HG02571 (cell line): ENCODE results near the gene AHCYL1.

ENCODE experiments used
- ATAC-seq: cut with Tn5 transposase; IDR thresholded peaks from one replicate; pipeline ENCODE4 v1.9.1; 2021; ENCODE audit warnings: mild to moderate bottlenecking, moderate library complexity; ENCODE audit not compliant: unreplicated experiment

AHCYL1 gene

DNA sequence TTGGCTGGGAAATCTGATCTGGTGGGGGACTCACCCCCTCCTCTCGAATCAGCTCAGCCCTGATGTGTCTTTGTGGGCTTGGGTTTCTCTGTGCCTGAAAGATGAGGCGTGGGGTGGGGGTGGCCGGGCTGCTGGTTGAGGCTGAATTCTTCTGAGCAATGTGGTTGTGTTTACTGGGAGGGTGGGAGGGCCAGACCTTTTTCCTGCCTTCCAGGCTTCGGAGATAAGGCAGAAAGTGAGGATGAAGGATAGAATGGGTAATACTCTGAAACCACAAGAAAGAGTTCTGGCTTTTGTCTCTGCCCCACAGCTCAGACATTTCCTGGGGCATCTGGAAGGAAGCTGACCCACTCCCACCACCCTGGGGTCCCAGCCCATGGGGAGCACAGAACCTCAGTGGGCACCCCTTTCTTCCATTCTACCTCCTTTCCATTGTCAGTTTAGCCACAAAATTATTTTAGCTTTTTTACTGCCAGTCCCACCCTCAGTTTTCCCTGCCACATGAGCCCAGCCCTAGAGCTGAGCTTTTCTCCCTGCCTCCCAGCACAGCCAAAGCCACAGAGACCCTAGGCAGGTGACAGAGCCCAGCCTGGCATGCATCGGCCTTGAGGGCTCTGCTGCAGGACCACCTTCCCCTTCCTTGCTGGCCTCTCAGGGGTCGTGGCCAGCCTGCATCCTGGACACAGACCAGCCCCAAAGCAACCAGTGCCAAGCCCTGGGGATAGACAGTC, 74.7 kb downstream of the AHCYL1 start:
- ATAC-seq, result no peak

DNA sequence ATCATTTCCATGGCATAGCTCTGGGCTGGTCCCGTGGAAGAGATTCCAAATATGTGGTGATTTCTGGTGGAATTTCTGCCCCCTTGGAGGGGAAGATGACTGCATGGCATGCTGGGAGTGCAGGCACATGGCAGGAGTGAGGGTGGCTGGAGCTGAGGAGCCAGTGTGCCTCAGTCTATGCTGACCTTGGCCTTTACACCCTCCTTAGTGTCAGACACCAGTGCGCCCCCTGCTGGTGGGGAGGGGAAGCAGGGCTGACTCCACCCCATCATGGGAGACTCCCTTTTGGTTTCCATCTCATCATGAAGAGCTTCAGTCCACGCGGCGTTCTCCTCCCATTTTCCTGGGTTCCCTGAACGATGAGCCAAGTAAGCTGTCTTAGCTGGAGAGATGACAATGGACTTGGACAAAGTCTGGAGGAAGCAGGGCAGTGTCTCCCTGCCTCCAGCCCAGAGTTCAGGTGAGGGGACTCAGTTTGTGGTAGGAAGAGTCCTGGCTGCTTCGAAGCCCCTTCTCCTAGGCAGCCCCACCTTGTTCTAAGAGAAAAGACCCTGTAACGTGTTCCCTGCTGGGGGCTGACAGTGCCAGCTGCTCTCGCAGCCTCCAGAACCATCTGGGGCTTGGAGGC, 75.6 kb downstream of the AHCYL1 start:
- no peak for ATAC-seq

DNA sequence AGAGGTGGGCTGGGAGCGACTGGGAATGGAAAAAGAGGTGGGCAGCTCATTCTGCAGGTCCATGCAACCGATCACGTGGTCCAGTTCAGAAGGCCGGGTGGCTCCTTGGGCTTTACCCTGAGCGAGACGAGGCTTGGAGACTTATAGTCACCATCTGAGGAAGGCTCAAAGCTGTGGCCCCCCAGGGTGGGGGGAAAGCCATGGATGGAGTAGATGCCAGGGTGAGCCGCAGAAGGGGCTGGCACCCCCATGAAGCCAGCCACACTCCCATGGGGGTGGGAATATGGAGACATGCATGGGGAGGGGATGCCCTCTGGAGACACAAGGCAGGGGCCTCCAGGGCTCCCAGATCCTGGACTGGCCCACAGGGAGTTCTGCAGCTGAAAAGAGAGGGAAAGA, 76.1 kb downstream of the AHCYL1 start:
- ATAC-seq, result no peak

DNA sequence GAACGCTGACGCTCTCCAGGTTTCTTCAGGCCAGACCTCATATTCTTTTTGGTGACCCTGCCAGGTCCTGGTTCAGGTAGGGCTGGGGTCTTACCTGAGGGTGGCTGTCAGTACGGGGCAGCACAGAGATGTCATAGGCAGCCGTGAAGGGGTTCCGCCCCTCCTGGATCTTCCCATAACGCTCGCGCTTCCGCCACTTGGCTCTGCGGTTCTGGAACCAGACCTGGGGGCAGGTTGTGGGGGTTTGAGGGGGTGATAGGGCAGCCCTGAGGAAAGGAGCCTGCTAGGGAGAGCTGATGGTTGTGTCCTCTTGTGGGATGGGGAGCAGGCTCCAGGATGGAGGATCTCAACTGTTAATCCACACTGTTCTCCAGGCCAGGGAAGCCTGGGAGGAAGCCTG, 76.8 kb downstream of the AHCYL1 start:
- no peak for ATAC-seq

DNA sequence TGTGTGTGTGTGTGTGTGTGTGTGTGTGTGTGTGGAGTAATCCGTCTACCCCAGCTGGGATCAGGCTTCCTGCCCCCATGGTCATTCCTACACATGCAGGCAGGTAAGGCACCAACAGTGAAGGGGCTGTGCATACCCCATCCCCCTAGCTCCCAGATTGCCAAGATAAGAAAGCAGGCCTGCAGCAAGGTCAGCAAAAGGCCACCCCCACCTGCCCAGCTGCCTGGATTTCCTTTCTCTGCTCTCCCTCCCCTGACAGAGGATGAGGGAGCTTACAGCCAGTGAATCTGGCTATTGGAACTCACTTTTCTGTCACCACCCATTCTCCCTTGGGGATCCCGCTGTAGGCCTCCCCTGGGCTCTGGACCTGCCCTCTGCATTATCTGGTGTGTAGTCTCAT, 78.0 kb downstream of the AHCYL1 start:
- ATAC-seq, result no peak

DNA sequence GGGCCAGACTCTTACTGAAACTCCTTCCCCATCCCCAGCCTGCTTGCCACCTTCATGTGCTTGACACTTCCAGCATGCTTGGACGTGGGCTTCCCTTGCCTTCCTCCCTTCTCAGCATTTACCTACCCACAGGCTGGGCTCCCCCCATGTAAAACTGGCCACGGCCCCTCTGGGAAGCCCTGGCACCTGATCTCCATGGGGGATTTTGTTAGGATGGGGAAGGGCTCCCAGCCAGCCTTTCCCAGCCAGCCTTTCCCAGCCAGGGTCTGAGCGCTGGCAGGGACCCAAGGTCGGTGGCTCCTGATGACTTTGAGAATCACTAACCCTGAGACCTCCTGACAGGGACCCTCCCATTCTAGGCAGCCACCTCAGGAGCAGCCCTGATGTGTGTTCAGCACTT, 79.2 kb downstream of the AHCYL1 start:
- no peak for ATAC-seq

DNA sequence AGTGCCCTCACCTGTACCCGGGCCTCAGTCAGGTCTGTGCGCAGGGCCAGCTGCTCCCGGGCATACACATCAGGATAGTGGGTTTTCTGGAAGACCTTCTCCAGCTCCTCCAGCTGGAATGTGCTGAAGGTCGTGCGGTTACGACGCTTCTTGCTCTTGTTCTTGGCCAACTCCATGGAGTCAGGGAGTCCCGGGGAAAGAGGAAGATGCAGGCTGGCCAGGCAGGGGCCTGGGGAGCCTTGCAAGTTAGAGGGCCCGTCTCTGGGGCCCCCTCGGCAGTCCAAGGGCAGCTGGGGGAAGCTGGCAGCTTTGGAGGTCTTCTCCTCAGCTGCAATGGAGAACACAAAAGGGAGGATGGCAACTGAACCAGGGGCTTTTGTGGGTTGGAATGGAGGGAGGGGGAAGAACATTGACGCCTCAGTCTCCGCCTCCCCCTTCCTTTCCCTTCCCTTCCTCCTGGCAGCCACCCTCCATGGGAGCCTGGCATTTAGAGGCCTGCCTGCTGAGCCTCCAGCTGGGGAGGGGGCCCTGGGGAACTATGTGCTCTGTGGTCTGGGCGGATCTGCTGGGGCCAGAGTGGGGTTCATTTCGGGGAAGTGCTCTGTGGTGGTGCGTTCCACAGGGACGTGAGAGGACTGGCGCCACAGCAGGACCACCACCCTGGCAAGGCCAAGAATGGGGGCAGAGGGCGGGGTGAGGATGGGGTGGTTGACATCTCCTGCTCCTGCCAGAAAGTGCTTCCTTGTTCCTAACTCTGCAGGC, 80.2 kb downstream of the AHCYL1 start:
- no peak for ATAC-seq

DNA sequence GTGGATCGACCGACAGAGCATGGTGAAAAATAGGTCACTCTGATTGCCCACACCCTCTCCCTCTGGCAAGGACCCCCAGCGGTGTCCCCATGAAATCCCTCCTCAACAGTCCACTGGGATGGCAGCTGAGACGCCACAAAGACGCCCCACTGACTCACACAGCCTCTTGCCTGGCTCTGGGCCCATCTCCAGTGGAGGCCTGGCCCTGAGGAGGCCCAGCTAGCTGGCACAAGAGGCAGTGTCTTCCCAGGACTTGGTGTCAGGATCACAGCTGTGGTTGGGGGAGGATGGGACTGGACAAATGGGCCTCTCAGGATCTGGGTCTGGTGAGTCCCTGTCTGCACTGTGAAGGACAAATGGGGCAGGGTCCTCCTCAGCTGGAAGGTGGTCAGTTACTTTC, 81.3 kb downstream of the AHCYL1 start:
- ATAC-seq, result no peak

DNA sequence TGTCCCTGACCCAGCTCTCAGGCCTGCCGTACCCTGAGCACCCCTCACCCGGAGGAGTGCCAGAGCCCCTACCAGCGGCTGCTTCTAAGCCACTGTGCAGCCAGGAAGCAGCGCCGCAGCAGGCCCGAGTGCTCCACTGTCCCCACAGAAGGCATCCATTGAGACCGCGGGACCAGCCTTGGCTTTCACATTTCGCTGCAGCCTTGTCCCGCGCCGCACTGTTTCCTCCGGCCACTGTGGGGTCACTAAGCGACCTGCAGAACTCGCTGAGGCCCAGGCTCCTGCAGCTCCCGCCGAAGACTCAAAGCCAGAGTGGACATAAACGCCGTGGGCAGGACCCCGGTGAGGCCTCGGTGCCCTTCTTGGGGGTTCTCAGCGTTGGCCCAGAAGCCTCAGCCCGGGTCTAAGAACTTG, 82.9 kb downstream of the AHCYL1 start:
- ATAC-seq, result no peak

DNA sequence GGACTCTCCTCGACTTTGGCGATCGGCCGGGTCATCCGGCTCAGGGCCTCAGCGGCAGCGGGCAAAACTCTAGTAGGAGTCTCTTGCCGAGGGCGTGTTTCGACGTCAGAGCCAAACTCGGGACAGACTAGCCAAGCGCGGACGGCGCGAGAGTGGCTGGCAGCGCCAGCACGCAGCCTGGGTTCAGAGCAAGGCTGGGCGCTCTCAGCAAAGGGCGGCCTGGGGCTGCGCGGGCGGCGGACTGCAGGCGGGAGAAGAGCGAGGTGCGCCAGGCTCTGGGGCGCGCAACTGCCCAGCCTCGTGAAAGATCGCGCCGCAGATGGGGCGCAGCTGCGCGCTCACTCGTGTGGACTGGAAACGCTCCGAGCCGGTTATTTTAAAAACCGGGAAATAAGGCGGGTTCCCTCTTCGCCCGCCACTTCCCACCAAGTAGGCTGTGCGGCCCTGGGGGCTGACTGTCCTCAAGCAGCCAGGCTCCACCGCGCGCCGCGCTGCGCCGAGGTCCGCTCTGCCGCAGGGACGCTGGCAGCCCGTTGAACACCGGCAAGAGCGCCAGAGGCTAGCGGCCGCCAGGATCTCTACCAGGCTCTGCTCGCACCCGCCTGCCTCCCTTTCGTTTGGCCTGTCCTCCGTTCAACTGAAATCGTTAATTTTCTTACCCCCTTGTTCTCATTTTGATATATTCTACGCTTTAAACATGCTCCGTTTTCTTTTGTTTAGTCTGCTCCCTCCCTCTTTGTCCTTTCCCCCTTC, 83.5 kb downstream of the AHCYL1 start:
- no peak for ATAC-seq

DNA sequence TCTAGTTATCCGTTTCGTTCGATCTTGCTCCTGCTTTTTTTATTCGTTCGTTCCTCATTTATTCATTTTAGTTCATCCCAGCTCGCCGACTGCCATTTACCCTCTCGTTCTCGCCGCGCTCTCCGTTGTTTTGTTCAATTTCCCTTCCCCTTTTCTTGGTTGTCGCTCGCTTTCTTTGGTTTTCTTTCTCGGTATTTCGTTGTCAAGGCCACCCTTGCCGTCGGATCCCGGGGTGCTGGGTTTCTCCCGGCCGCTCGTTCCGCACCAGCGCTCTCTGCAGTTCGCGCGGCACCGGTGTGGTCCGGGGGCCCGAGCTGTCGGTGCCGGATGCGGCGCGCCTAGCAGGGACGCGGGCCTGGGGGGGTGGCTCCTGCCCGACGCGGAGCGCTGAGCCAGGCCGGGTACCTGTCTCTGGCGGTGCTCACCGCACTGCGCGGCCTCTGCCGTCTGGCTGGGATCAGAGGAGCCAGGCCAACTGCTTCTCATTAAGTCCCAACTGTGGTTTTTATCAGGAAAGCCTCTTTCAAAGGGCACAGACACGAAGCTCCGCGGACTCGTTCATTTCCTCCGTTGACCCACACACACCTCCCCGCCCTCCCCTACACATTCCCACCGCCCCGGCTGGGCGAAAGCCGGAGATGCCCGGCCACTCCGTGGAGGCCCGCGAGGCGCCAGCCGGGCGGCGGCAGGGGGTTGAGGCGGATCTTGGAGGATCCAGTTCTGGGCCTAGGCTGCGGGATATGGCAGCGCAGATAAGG, 84.3 kb downstream of the AHCYL1 start:
- ATAC-seq, result no peak

DNA sequence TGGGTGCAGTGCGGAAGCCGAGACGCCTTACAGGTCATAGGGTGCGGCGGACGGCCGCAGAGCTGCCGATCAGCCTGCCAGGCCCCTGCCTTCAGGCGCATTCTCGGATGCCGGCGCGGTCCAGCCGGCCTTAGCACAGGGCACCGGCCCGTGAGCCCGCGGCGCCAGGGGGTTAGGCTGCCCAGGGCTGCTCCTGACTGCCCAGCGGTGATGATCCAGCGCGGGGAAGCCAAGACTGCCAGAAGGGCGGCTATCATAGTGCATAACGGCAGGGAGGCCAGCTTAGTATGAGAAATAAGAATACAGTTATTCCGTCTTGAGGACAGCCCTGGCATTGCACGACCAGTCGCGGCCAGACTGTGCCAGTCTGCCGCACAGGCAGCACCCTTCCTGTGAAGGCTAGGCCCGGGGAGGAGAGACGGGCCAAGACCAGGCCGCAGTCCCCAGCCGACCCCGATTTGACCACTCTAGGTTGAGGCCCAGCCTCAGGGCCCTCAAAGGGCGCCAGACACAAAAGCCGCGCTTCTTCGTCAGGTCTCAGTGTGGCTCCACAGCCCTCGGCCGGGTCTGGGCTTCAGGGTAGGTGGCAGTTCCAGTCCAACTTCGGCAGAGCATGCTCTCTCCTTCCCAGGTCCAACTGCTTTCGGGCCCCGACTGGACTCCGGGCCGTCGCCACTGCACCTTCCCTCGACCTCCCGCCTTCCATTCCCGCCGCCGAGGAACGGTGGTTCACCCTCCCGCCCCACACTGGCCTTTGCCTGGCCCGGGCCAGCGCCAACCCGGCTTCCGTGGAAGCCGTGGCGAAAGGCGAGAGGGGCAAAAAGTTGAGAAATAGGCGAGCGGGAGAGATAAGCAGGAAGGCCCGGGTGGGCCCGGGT, 85.1 kb downstream of the AHCYL1 start:
- ATAC-seq, result no peak

DNA sequence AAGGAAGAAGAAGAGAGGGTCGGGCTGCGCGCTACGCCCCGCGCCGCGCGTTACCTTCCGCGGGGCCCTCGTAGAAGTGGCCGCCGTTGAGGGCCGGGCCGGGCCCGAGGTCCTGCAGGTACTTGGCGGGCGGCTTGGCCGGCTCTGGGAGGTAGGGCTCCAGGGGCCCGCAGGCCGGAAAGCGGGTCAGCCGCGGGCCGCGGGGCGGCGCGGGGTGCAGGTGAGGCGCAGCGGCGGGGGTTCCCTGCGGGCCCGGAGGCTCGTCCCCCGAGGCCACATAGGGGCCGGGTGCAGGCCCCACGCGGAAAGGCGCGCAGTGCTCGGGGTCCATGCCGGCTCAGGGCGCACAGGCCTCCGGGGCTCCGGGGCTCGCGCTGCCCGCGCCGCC, 85.7 kb downstream of the AHCYL1 start:
- no peak for ATAC-seq

DNA sequence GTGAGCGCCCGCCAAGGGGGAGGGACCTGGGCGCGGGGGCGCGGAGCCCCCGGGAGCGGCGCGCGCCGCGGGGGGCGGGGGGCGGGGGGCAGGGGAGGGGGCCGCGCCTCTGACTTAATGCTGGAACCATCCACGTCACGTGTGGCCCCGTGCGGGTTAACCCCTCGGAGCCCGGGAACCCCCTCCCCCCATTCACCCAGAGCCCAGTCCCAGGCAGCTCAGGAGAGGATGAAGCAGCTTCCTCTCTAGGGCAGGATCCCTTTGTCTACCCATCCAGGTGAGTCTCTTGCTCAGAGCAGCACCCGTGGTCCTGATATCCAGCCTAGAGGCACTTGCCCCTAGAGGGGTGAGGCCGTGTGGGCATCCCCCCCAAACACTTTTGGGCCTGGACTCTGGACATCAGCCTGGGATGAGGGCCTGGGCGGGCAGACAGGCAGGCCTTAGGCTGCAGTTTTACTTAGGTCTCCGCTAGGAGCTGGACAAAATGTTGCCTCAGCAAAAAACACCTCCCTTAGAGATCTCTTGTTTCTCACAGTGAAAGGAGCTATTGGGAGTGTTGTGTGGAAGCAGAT, 86.2 kb downstream of the AHCYL1 start, which contains the start of gene ALX3:
ALX3 (minus strand) TSS at position 2 of the 572 bp plus-strand sequence. CDS start 60 bp downstream, outside the sequence.
- no peak for ATAC-seq
